Subcutaneous abdominal adipose tissue (tissue), 5 donors: ENCODE results near the gene DAAM1.

Source experiments
- H3K27ac ChIP-seq: one replicate; pipeline ENCODE4 v1.7.0; 2013; ENCODE audit warnings: low read depth, mild to moderate bottlenecking, inconsistent platforms, low read length, moderate library complexity
- H3K27me3 ChIP-seq, 5 donors: one replicate each; pipeline ENCODE4 v1.7.0; 2013; ENCODE audit warnings: low read length in 5 of 5, inconsistent platforms in 1 of 5; ENCODE audit not compliant: control insufficient read depth in 5 of 5, insufficient read depth in 4 of 5
- H3K36me3 ChIP-seq, 5 donors: one replicate each; pipeline ENCODE4 v1.7.0; 2013; ENCODE audit warnings: low read length in 5 of 5; ENCODE audit not compliant: control insufficient read depth in 5 of 5, insufficient read depth in 5 of 5
- H3K4me1 ChIP-seq, 5 donors: one replicate each; pipeline ENCODE4 v1.7.0; 2013; ENCODE audit warnings: low read length in 5 of 5, mild to moderate bottlenecking in 3 of 5, moderate library complexity in 1 of 5; ENCODE audit not compliant: control insufficient read depth in 5 of 5, insufficient read depth in 5 of 5
- H3K4me3 ChIP-seq, 5 donors: one replicate each; pipeline ENCODE4 v1.7.0; 2013; ENCODE audit warnings: low read length in 5 of 5, low read depth in 1 of 5
- H3K9ac ChIP-seq, 5 donors: one replicate each; pipeline ENCODE4 v1.7.0; 2013; ENCODE audit warnings: low read length in 5 of 5, mild to moderate bottlenecking in 4 of 5, moderate library complexity in 3 of 5
- H3K9me3 ChIP-seq, 5 donors: one replicate each; pipeline ENCODE4 v1.7.0; 2013; ENCODE audit warnings: low read length in 5 of 5; ENCODE audit not compliant: control insufficient read depth in 5 of 5
- donor health status: healthy.
- donor health status: healthy.
- donor health status: healthy.
- donor health status: healthy.
- donor health status: healthy.

Gene DAAM1

GRCh38 chr14:59261334-59261733 lies 72.9 kb downstream of the DAAM1 start:
- no peak overlapping the region for H3K4me3 ChIP-seq
- H3K36me3 ChIP-seq, result peaks cover 15 to 27% (median 21%) of the 10 kb centered on the region in 5 donors
- H3K4me1 ChIP-seq, result peaks cover 0 to 9% (median 6%) of the 10 kb centered on the region in 5 donors
- H3K27ac ChIP-seq, result no peak overlapping the region
- no peaks in the 10 kb centered on the region for H3K9me3 ChIP-seq
- no peaks in the 10 kb centered on the region for H3K27me3 ChIP-seq
- H3K9ac ChIP-seq, result no peak overlapping the region

GRCh38 chr14:59262717-59263454 lies 74.4 kb downstream of the DAAM1 start:
- no peak overlapping the region for H3K27ac ChIP-seq
- no peak overlapping the region for H3K9ac ChIP-seq
- H3K4me1 ChIP-seq, result peaks cover 0 to 13% (median 10%) of the 10 kb centered on the region in 5 donors
- H3K27me3 ChIP-seq, result no peaks in the 10 kb centered on the region
- peaks cover 18 to 24% (median 21%) of the 10 kb centered on the region in 5 donors for H3K36me3 ChIP-seq
- no peaks in the 10 kb centered on the region for H3K9me3 ChIP-seq
- no peak overlapping the region for H3K4me3 ChIP-seq

- Histone ChIP-seq H3K27ac (peak overlapping the region; percentile 56), H3K36me3 (peaks cover 25 to 38% (median 31%) of the 10 kb centered on the region in 5 donors)
These were observed 77.3 kb downstream of the DAAM1 start for GRCh38 chr14:59265808-59266207.

GRCh38 chr14:59267046-59267445 lies 78.6 kb downstream of the DAAM1 start:
- Histone ChIP-seq H3K27ac (peak overlapping the region; percentile 56), H3K36me3 (peaks cover 25 to 38% (median 31%) of the 10 kb centered on the region in 5 donors), H3K9ac (no peak overlapping the region), H3K4me1 (peaks cover 0 to 16% (median 6%) of the 10 kb centered on the region in 5 donors), H3K27me3 (no peaks in the 10 kb centered on the region), H3K9me3 (no peaks in the 10 kb centered on the region), H3K4me3 (no peak overlapping the region)

More at GRCh38 chr14:59265808-59266207, 77.3 kb downstream of the DAAM1 start:
- no peak overlapping the region for H3K9ac ChIP-seq
- no peaks in the 10 kb centered on the region for H3K9me3 ChIP-seq
- H3K27me3 ChIP-seq, result no peaks in the 10 kb centered on the region
- no peak overlapping the region for H3K4me3 ChIP-seq
- peaks cover 0 to 13% (median 6%) of the 10 kb centered on the region in 5 donors for H3K4me1 ChIP-seq

GRCh38 chr14:59268011-59268410 lies 79.5 kb downstream of the DAAM1 start:
- Histone ChIP-seq H3K27me3 (no peaks in the 10 kb centered on the region), H3K9ac (no peak overlapping the region), H3K27ac (peak overlapping the region; percentile 56), H3K4me3 (no peak overlapping the region), H3K4me1 (peaks cover 0 to 18% (median 6%) of the 10 kb centered on the region in 5 donors), H3K36me3 (peaks cover 25 to 38% (median 31%) of the 10 kb centered on the region in 5 donors), H3K9me3 (no peaks in the 10 kb centered on the region)

GRCh38 chr14:59268858-59269257 lies 80.4 kb downstream of the DAAM1 start:
- Histone ChIP-seq H3K9ac (no peak overlapping the region), H3K4me1 (peaks cover 0 to 18% (median 13%) of the 10 kb centered on the region in 5 donors), H3K27me3 (no peaks in the 10 kb centered on the region), H3K36me3 (peaks cover 20 to 32% (median 26%) of the 10 kb centered on the region in 5 donors), H3K27ac (no peak overlapping the region), H3K4me3 (no peak overlapping the region), H3K9me3 (no peaks in the 10 kb centered on the region)

- Histone ChIP-seq H3K27ac (no peak overlapping the region), H3K27me3 (no peaks in the 10 kb centered on the region), H3K9ac (no peak overlapping the region), H3K36me3 (peaks cover 19 to 28% (median 21%) of the 10 kb centered on the region in 5 donors), H3K9me3 (no peaks in the 10 kb centered on the region), H3K4me1 (peaks cover 4 to 24% (median 19%) of the 10 kb centered on the region in 5 donors), H3K4me3 (no peak overlapping the region)
These were observed 81.0 kb downstream of the DAAM1 start for GRCh38 chr14:59269466-59269865.

GRCh38 chr14:59271256-59271655 lies 82.8 kb downstream of the DAAM1 start:
- Histone ChIP-seq H3K27ac (peak overlapping the region; percentile 90), H3K4me3 (no peak overlapping the region), H3K4me1 (peaks cover 5 to 39% (median 32%) of the 10 kb centered on the region in 5 donors), H3K9ac (no peak overlapping the region), H3K27me3 (no peaks in the 10 kb centered on the region), H3K36me3 (peaks cover 10 to 14% (median 11%) of the 10 kb centered on the region in 5 donors), H3K9me3 (no peaks in the 10 kb centered on the region)

- Histone ChIP-seq H3K4me3 (no peak overlapping the region), H3K27me3 (no peaks in the 10 kb centered on the region), H3K4me1 (peaks cover 5 to 36% (median 28%) of the 10 kb centered on the region in 5 donors), H3K36me3 (peaks cover 8 to 14% (median 10%) of the 10 kb centered on the region in 5 donors), H3K27ac (peak overlapping the region; percentile 90), H3K9ac (no peak overlapping the region), H3K9me3 (no peaks in the 10 kb centered on the region)
These were observed 83.3 kb downstream of the DAAM1 start for GRCh38 chr14:59271734-59272133.

- Histone ChIP-seq H3K27ac (peak overlapping the region; percentile 90), H3K4me1 (peaks cover 5 to 30% (median 28%) of the 10 kb centered on the region in 5 donors), H3K4me3 (no peak overlapping the region), H3K36me3 (peaks cover 8 to 14% (median 10%) of the 10 kb centered on the region in 5 donors), H3K27me3 (no peaks in the 10 kb centered on the region), H3K9ac (peak overlapping the region in 1 of 5 donors; percentile 34), H3K9me3 (no peaks in the 10 kb centered on the region)
These were observed 84.2 kb downstream of the DAAM1 start for GRCh38 chr14:59272633-59273032.
